Activated CD8-positive, alpha-beta memory T cell treated with anti-CD3 and anti-CD28 coated beads, Interleukin-2, amount 50 U/mL, for 24 hours (primary cell): ENCODE measurements around the gene TNFRSF6B.
"Not testable (repeated sequence)": the region's sequence is repeated elsewhere in the genome, so short reads cannot be mapped to it uniquely, and the experiment has no call there.

ENCODE experiments used
- DNase-seq: peaks from one replicate; pipeline ENCODE4 v3.0.0-alpha.2; 2020; ENCODE audit errors: extremely low read depth

The TNFRSF6B gene

DNA sequence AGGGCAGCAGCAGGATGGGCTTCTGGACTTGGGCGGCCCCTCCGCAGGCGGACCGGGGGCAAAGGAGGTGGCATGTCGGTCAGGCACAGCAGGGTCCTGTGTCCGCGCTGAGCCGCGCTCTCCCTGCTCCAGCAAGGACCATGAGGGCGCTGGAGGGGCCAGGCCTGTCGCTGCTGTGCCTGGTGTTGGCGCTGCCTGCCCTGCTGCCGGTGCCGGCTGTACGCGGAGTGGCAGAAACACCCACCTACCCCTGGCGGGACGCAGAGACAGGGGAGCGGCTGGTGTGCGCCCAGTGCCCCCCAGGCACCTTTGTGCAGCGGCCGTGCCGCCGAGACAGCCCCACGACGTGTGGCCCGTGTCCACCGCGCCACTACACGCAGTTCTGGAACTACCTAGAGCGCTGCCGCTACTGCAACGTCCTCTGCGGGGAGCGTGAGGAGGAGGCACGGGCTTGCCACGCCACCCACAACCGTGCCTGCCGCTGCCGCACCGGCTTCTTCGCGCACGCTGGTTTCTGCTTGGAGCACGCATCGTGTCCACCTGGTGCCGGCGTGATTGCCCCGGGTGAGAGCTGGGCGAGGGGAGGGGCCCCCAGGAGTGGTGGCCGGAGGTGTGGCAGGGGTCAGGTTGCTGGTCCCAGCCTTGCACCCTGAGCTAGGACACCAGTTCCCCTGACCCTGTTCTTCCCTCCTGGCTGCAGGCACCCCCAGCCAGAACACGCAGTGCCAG lies at the start of gene TNFRSF6B:
Gene TNFRSF6B, plus strand, starts transcription at position 25 of the 729 bp plus-strand sequence. Its CDS starts 116 bp downstream, at position 141.
- DNase-seq, result no peak

DNA sequence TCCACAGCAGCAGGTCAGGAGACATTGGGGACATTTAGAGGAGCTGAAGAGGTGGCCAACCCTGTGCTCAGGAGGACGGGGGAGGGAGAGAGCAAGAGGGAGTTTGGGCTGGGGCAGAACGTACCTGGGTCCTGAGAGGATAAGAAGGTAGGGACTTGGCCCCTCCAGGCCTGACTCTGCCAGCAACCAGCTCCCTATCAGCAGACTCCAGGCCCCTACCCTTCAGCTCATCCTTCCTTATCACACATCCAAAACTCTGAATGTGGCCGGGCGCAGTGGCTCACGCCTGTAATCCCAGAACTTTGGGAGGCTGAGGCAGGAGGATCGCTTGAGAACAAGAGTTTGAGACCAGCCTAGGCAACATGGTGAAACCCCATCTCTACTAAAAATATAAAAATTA lies 48.3 kb upstream of the TNFRSF6B start:
- no peak for DNase-seq

GRCh38 chr20:63648895-63649589 lies 47.4 kb upstream of the TNFRSF6B start:
- DNase-seq, result no peak

DNA sequence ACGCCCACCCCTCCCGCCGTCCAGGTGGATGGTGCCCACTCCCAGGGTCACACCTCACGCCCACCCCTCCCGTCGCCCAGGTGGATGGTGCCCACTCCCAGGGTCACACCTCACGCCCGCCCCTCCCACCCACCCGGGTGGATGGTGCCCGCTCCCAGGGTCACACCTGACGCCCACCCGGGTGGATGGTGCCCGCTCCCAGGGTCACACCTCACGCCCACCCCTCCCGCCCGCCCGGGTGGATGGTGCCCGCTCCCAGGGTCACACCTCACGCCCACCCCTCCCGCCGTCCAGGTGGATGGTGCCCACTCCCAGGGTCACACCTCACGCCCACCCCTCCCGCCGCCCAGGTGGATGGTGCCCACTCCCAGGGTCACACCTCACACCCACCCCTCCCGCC lies 46.0 kb upstream of the TNFRSF6B start:
- DNase-seq, result not testable (repeated sequence)

DNA sequence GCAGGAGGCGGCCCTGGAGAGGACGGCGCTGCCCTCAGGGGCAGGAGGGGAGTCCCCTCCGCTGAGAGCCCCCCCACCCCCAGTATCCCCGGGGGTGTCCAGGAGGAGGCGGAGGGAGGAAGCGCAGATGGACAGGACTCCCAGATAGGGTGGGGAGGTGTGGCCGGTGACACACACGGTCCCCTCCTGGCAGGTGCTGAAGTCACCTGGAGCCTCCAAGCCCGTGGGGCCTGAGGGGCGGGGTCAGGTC lies 44.6 kb upstream of the TNFRSF6B start:
- no peak for DNase-seq

- no peak for DNase-seq
Measured at GRCh38 chr20:63652192-63652980, 44.1 kb upstream of the TNFRSF6B start.

DNA sequence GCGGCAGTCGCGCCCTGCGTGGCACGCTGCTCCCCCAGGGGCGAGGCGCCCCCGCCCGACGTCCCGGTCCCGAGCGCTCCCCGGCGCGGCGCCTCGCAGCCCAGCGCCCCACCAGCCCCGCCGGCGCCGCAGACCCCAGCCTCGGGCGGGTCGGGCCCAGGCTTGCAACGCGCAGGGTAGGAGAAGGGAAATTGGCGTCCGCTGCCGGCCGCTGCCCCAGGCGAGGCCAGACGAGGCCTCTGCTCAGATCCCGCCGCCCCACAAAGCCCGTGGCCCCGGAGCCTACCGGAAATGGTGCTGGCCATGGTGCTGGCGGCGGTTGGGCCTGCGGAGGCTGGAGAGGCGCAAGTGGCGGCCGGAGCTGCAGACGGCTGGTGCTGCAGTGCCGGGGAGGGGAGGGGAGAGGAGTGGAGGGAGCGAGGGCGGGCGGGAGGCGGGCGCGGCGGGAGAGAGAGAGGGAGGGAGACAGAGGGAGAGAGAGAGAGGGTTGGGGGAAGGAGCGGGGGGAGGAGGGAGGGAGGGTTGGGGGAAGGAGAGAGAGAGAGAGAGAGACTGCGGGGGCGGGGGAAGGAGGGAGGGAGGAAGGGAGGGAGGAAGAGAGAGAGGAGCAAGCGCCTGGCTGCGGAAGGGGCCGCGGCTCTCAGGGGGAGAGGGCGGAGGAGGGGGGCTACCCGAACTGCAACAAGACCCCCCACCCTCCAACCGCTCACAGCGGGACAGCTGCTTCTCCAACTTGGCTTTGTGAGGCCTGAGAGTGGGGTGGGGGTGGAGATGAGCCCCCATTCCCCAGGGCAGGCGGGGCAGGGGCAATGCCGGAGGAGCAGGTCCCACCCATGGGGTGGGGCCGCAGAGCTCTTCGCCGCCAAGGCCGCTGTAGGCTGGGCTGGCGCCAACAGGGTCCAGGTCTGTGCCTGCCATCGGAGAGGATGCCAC lies 43.1 kb upstream of the TNFRSF6B start, which contains the start of gene STMN3:
Gene STMN3, minus strand, starts transcription at position 384 of the 933 bp plus-strand sequence. Its CDS starts 79 bp downstream, at position 305.
- DNase-seq, result no peak

- DNase-seq, result no peak
Measured at GRCh38 chr20:63653974-63654668, 42.3 kb upstream of the TNFRSF6B start.

DNA sequence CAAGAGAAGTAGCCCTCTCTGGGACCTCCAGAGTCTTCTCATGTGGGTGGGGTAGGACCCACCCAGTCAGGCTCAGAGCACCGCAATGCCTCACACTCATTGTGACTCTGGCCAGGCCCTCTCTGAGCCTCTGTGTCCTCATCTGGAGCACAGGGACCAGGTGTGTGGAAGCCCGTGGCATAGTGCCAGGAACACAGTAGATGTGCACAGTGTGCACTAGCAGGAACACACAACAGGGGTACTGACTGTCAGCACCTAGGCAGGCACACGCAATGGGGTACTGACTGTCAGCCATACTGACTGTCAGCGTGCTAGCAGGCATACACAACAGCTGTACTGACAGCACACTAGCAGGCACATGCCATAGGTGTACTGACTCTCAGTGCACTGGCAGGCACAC lies 41.2 kb upstream of the TNFRSF6B start:
- no peak for DNase-seq

- DNase-seq, result no peak
Measured at GRCh38 chr20:63656451-63656850, 40.0 kb upstream of the TNFRSF6B start.

- no peak for DNase-seq
Measured at GRCh38 chr20:63657260-63657936, 39.1 kb upstream of the TNFRSF6B start.

GRCh38 chr20:63657937-63658748 lies 38.3 kb upstream of the TNFRSF6B start, which contains the start of gene RTEL1:
TSS of gene RTEL1 (plus strand) at chr20:63658312. CDS start at chr20:63659403, 1,091 bp downstream.
- DNase-seq, result peak; percentile 74

- no peak for DNase-seq
Measured at GRCh38 chr20:63658749-63659187, 37.7 kb upstream of the TNFRSF6B start.

- no peak for DNase-seq
Measured at GRCh38 chr20:63659370-63659769, 37.1 kb upstream of the TNFRSF6B start.

DNA sequence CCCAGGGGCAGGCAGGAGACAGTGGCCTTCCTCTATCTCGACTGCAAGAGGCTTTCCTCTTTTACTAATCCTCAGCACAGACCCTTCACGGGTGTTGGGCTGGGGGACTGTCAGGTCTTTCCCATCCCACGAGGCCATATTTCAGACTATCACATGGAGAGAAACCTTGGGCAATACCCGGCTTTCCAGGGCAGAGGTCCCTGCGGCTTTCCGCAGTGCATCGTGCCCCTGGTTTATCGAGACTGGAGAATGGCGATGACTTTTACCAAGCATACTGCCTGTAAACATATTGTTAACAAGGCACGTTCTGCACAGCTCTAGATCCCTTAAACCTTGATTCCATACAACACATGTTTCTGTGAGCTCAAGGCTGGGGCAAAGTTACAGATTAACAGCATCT lies 36.3 kb upstream of the TNFRSF6B start:
- DNase-seq, result not testable (repeated sequence)

- no peak for DNase-seq
Measured at GRCh38 chr20:63660622-63661021, 35.8 kb upstream of the TNFRSF6B start.

DNA sequence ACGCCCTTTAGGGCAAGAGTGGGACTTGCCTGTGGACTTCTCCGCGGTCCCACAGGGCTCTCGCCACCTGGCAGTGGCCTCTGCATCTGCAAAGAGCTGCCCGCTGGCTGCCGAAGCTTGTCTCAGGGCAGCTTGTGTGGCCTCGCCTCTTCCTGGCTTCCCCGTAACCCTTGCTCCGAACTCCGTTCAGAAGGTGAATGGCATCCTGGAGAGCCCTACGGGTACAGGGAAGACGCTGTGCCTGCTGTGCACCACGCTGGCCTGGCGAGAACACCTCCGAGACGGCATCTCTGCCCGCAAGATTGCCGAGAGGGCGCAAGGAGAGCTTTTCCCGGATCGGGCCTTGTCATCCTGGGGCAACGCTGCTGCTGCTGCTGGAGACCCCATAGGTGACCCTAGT lies 35.3 kb upstream of the TNFRSF6B start:
- DNase-seq, result no peak

- no peak for DNase-seq
Measured at GRCh38 chr20:63661959-63662812, 34.3 kb upstream of the TNFRSF6B start.
